Activated naive CD4-positive, alpha-beta T cell treated with anti-CD3 and anti-CD28 coated beads, Interleukin-2, amount 50 U/mL, for 16 hours (primary cell): ENCODE results near the gene ZFR.
"Not testable (repeated sequence)": the region's sequence is repeated elsewhere in the genome, so short reads cannot be mapped to it uniquely, and the experiment has no call there.

Experiments
- DNase-seq: peaks from one replicate; pipeline ENCODE4 v3.0.0-alpha.2; 2020

Gene ZFR

DNA sequence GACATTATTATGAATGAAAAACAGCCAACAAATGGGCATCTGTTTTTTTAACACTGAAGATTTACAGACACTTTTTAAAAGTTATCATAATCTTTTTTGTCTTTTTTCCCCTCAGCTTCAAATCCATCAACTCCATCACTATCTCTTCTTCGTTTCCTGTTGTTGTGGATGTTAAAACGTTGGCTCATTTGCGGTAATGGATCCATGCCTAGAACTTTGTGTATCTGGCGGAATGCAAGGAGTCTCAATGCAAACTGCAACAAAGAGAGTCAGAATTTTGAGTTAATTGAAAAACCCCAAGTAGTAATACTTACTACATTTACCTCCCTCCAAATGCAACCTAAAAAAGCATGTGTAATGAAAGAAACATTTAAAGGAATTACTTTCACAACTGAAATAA lies 88.9 kb downstream of the ZFR start:
- DNase-seq: no peak

DNA sequence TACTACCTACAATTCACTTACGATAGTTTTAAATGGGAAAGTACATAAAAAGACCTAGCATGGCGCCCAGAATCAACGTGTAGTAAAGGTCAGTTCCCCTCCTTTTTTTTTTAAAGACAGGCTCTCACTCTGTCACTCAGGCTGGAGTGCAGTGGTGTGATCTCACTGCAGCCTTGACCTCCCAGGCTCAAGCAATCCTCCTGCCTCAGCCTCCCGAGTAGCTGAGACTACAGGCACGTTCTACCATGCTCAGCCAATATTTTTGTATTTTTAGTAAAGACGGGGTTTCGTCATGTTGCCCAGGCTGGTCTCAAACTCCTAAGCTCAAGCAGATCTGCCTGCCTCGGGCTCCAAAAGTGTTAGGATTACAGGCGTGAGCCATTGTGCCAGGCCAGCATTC lies 91.1 kb downstream of the ZFR start:
- no peak for DNase-seq

DNA sequence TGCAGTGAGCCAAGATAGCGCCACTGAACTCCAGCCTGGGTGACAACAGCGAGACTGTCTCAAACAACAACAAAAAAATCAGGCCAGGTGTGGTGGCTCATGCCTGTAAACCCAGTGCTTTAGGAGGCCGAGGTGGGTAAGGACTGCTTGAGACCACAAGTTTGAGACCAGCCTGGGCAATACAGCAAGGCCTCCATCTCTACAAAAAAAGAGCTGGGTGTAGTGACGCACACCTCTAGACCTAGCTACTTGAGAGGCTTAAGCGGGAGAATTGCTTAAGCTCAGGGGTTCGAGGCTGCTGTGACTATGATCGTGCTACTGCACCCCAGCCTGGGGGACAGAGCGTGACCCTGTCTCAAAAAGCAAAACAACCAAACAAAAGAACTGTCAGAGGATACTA lies 91.9 kb downstream of the ZFR start:
- DNase-seq: no peak

DNA sequence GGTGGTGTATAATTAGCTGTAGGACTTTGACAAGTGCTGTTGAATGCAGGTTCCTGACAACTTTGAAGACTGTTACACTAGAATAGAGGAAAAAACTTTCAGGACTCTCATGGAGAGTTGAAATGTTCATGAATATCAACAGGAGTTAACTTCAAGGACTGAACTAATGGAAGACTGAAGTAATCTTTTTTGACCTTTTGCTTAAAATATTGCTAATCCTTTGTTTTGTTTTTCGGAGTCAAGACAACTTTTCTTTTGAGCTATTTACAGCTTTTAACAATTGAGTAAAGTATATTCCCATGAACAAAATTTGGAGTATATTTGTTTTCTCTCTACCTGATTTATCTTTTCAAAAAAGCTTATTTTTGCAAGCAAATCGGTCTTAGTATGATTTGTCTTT lies 97.7 kb downstream of the ZFR start:
- DNase-seq: no peak

DNA sequence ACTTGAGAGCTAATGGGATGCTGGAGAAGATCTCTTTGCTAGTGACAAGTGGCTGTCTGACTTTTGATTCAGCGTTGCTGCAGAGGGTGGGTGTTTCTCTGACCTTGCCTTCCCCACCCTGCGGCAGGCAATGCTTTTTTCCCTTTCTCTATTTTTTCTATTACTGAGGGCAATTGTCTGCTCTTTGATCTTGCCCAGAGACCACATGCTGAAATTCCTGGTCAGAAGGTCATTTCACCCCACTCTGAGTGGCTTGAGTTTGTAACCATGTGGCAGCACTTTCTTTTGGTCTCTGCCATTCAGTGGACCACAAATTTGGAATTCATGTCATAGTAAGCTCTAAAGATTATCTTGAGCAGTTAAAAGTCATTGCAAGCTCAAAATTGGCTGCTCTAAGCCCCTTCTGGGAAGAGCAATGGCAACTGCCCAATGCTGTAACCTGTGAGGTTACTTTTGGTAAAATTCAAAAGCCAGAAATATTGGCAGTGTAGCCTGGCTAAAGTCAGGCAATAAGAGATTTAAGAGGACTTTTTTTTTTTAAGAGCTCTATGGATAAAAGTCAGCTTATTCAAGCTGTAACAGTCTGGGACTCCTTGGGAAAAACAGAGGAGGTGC lies 101.4 kb downstream of the ZFR start:
- no peak for DNase-seq

DNA sequence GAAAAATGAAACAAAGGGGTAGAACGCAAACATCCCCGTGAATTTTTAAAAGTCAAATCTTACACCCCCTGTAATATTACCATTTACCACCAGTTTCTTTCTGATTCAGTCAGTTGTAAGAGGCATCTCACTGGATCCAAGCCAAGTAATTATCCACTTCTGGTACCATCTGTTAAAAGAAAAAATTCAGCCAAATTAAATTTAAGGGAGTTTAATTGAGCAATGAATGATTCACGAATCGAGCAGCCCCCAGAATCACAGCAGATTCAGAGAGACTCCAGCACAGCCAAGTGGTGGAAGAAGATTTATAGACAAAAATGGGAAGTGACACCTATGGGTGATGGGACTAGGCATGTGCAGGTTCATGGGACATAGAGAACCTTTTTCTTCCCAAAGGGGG lies 101.9 kb downstream of the ZFR start:
- no peak for DNase-seq

DNA sequence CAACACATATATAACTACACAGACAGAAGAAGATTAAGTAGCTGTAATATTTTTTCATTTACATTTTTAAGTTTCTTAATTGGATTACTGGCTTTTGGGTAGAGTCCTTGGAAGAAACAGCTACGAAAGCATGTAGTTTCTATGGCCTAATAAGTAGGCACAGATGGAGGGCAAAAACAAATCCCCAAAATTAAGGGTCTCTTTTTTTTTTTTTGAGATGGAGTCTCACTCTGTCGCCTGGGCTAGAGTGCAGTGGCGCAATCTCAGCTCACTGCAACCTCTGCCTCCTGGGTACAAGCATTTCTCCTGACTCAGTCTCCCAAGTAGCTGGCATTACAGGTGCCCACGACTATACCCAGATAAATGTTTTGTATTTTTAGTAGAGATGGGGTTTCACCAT lies 104.7 kb downstream of the ZFR start:
- DNase-seq: no peak

DNA sequence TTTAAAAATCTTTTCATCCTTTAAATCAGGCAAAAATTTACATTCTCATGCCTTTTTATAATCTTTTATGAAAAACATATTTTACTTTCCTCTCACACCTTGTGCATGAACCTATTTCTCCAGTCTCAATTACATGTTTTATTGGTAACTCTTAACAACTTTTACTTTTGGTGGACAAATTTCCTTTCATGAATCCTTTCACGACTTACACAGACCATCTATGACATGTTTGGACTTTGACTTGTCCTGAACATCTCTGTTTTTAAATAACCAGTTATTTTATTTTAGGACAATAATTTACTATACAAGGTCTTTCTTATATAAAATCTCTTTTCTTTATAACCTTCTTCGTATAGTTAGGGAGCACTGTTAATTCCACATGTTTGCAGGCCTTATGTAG lies 105.3 kb downstream of the ZFR start:
- DNase-seq: no peak

DNA sequence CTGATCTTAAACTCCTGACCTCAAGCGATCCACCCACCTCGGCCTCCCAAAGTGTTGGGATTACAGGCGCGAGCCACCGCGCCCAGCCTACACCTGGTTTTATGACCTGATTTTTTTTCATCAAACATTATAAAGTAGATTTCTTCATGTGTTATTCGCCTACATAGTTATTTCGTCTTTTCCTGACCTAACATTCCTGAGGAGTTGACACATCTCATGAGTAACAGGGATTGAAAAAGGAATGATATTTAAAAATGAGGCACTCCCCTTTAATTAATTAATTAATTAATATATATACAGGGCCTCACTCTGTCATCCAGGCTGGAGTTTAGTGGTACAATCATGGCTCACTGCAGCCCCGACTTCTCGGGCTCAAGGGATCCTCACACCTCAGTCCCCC lies 111.6 kb downstream of the ZFR start:
- no peak for DNase-seq

DNA sequence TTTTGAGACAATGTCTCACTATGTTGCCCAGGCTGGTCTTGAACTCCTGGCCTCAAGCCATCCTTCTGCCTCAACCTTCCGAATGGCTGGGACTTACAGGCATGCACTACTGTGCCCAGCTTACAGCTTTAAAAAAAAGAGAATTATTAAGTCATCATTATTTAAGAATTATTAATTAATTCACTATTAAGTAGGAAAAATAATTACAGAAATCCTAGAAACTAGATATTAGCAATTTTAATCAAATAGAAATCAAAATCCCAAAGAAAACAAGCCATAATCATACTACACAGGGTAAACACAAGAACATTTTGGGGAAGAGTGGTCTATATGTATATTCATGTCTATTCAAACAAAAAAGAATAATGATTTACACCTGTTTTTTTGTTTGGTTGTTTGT lies 112.2 kb downstream of the ZFR start:
- no peak for DNase-seq

DNA sequence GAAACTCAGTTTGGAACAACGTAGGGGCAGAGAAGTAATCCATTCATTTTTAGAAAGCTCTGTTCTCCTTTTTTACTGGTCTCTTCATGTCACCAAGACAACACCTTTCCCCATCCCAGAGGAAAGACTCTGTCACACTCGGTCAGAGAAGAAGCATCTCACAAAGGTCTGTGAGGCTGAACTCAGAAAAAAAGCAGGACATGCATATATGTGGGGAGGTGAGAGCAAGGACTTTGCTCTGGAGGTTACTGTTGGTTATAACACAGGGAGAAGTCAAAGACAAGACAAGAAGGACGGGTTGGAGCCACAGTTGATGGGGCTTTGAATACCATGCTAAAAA lies 112.6 kb downstream of the ZFR start:
- no peak for DNase-seq

DNA sequence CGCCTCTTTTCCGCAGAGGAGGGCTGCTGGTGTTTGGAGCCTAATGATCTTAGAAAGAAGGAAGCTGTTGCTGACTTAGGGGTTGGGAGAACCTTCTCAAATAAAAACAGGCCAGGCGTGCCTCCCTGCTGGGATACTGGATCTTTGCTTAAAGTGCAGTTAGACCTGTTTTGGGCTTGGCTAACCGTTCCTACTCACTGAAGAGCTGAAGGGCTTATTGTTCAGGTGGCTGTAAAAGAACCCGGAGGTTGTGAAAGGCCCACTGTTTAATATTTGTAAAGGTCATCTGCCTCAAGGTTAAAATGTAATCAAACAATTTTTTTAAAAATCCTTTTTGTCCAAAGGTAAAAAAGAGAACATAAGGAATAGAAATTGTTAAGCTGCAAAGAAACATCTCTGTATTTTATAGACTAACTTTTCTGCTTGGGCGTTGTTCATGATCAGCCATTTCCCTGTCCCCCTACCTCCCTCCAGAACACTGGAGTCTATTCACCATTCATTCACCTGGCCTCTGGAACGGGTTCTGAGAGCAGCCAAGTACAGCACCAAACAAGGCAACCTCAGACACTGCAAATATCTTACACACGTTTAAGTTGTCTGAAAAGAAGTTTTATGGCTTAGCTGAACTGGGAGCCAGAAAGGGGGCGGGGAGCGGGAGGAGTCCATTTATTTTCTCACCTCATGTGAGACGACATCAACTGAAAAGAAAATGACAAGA lies 113.2 kb downstream of the ZFR start:
- DNase-seq: no peak

DNA sequence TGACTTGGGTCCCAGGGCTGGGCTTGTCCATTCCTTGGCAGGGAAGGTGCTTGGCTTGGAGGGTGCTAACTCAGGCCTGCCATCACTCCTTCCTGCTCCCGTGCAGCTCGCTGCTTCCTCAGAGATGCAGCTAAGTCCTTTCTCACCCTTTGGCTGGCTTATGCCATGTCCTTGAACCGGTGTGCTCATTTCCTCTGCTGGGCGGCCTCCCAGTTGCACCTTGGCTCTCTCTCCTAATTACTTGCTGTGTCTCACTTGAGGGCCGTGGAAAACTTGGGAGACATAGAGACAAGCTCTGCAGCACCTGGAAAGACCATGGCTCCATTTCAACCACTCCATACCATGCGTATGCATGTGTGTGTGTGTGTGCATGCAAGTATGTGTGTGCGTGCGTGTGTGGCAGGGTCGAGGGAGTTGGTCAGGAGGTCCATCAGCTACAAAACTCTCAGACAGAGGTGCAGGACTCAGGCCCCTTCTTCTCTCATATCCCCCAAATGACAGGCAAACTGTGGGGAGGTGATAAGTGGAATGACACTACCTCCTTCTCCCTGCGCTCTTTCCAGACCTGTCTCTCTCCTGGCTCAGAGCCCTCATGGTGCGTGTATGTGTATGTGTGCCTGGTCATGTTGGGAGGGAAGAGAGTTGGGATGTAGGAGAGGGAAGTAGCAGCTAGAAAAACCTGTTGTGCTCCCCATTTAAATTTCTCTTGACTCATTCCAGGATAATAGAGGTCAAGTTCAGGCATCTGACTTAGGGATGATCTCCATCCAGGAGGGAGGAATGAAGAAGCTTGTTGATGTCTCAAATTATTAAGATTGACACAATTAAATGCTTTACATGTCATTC lies 114.2 kb downstream of the ZFR start:
- no peak for DNase-seq

DNA sequence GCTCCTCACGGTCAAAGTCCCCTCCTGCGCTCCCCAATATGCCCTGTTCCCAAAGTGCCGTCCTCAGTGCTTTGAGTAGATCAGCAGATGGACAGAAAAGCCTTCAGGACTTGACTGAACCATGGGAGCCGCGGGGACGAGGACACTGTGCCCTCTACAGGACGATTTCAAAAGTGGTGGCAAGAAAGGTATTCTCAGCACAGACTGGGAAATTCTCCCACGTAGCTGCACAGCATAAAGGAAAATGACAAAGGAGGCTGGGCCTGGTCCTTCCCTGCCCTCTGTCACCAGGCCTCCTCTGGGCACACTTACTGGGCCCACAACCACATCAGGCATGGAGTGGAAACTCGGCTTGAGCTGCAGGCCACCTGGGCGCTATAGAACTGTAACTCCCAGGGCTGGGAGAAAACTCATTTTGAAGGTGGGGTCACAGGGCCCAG lies 115.1 kb downstream of the ZFR start:
- DNase-seq: peak; percentile 32

DNA sequence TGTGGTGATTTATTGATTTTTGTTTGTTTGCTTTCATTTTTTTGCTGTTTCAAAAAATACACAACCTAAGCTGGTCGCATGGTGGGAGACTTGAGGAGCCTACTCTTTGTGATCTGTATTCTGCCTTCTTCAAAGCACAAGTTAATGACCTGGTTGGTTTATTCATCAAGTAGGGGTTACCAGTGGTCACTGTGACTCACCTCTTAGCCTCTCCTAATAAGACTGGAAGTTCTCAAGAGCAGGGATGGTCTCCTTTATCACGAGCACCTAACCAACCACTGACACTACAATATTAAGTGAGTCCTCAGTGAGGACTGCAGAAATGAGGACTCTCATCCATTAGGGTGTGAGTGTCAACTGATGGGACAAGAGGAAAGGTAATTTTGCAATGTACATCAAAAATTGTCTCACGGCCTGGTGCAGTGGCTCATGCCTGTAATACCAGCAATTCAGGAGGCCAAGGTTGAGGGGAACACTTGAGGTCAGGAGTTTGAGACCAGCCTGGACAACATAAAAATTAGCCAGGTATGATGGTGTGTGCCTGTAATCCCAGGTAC lies 118.2 kb downstream of the ZFR start:
- DNase-seq: no peak

DNA sequence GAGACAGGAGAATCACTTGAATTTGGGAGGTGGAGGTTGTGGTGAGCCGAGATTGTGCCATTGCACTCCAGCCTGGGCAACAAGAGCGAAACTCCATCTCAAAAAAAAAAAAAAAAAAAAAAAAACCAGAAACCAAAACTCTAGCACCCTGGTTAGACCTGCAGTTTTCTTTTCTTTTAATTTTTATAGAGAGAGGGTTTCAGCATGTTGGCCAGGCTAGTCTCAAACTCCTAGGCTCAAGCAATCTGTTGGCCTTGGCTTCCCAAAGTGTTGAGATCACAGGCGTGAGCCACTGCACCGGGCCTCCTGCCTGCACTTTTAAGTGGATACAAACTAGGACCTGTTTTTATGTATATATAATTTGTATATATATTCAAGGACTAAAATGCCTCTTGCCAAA lies 118.9 kb downstream of the ZFR start:
- DNase-seq: no peak

DNA sequence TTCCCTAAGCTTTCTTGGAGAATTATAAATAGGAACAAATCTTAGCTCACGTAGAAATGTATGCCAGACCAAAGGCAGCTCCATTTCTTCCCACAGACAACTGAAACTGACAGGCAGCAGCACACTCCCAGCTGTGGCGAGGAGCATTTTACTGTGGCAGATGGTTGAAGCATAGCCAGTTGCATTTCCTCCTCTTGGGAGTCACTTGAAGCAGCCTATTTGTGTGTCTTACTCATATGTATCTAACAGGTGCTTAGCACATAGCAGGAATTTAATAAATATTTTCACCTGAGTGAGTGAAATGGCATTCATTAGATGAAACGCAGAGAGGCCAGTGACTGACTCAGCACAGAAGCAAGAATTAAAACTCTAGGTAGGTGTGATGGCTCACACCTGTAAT lies 119.5 kb downstream of the ZFR start:
- no peak for DNase-seq

DNA sequence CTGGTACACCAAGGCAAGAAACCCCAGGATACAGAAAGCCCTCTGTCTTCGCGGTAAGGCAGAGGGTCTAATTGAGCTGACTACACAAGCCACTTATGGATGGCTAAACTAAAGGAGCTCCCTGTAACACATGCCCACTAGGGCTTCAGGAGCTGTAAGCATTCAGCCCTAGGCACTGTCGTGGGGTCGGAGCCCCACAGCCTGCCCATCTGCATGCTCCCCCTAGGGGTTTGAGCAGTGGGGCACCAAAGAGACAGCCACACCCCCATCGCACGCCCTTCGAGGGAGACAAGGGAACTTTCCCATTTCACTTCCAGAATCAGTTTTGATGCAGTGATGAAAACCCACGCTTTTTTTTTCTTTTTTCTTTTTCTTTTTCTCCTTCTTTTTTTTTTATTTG lies 120.8 kb downstream of the ZFR start:
- DNase-seq: no peak

DNA sequence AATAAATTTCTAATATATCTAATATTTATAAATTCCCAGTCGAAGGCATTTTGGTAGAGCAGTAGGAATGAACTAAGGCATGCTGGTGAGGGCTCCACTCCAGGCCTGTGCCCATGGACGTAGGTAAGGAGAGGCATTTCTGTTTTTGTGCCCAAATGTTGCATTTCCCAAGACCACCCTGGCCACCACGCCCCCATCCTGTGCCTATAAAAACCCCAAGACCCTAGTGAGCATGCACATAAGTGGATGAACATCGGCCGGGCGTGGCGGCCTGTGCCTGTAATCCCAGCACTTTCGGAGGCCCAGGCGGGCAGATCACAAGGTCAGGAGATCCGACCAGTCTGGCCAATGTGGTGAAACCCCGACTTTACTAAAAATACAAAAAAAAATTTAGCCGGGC lies 121.7 kb downstream of the ZFR start:
- no peak for DNase-seq

DNA sequence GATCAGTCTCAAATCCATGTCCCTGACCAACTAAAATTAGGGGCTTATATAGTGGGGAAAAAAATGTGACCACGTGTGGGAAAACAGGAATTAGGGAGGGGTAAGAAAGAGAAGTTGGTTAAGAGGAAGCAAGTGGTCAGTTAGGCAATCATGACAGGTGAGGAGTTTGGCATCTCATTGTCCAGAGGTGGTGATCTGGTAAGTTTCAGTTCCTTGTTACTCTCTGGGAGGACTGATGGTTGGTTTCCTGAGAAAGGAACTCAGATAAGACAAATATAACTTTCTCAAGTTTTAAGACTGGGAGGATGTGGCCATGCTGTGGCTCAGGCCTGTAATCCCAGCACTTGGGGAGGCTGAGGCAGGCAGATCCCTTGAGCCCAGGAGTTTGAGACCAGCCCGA lies 122.8 kb downstream of the ZFR start:
- DNase-seq: not testable (repeated sequence)

DNA sequence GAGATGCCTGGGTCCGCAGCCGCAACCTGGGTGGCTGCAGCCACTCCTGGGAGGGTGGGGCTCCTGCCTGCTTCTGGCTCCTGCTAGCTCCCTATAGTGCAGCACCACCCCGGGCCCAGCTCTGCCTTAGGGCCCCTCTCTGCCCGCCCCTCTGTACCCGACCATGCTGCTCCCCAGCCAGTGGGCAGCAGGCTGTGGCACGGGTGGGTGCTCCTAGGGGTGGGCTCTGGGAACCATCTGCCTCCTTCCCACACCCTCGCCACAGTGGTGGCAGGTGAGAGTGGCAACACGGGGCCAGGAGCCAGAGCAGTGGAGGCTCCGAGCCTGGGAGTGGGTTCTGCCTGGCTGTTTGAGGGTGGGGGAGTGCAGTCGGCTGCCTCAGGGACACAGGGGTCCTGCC lies 124.0 kb downstream of the ZFR start:
- DNase-seq: no peak

DNA sequence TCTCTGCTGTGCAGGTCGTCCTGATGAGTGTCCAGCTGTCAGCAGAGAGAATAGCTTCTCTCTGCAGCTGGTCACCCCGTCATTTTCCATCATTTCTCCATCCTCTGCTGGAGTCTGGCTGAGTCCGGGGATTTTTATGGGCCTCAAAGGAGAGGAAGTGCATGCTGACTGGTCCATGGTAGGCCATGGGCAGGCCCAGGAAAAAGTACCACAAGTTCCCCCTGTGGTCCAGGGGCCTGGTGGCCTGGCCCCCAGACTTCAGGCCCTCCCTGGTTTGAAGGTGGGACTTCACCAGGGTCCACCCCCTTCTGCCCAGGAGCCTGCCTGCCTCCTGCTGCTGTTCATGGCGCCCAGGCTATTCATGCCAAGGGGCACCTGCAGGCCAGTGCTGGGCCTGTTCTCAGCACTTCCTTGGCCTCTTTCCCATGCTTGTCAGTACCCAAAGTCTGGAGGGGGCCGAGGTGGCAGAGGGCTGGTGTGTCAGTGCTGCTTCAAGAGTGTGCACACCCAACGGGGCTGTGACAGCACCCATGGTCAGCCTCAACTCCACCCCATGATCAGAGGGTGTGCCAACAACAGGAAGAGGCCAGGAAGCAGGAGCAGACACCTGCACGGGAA lies 124.5 kb downstream of the ZFR start:
- DNase-seq: no peak

DNA sequence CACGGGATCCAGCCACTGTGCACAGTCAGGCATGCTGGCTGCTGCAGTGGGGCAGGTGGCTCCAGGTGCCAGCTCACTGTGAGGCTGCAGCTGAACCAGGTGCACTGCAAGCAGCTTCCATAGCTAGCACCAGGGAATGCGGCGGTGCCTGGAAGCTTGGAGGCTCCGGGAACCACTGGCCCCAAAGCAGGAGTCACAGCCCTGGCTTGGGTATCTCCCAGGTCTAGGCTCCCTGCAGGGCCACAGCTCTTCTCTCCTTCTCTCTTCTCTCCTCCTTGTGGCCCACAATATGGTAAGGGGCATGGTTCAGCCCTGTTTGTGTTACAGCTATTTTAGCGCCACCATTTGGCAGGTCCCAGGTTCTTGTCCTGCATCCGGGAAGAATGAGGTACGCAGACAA lies 125.1 kb downstream of the ZFR start:
- DNase-seq: no peak

DNA sequence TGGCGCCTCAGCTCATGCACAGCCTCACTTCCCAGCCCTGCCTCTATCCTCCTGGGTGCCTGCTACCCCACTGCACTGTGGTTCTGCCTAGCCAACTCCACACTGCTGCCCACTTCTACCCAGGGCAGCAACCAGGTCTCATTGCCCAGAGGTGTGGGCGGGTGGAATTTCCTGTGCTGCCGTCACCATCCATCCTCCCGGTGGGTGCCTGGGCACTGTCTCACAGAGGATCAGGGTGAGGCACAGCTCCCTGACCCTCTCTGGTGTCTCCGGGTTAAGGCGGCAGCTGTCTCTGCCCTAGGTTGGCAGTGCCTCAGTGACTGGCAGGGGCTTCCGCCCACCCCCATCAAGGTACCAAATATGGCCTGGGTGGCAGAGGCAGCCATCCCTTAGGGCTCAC lies 127.5 kb downstream of the ZFR start:
- DNase-seq: no peak
